ENCODE measurements around the gene COL1A2. TPM values are rescaled to one million over a fixed set of nuclear protein-coding genes. Genes with fewer than 3 reads are reported as not detected.

Gene COL1A2
- total and polyA plus RNA-seq, 9 donors: 2,438 to 8,644 (median 5,114) TPM

- H3K27ac ChIP-seq (ENCODE audit: low read length): no peak overlapping the region
- DNase-seq: peak; percentile 43
- no peaks in the 10 kb centered on the region for H3K9me3 ChIP-seq (replicated peaks; ENCODE audit: control insufficient read depth, low read depth, low read length)
- WGBS (ENCODE audit: insufficient coverage): 82% methylated on average over 2 of the region's 3 CpGs
- no peaks in the 10 kb centered on the region for H3K27me3 ChIP-seq (ENCODE audit: control insufficient read depth, insufficient read depth, low read length)
- H3K4me1 ChIP-seq (ENCODE audit: control insufficient read depth, insufficient read depth, low read length): peaks cover 10% of the 10 kb centered on the region
- H3K36me3 ChIP-seq (ENCODE audit: control insufficient read depth, insufficient read depth, low read length): no peaks in the 10 kb centered on the region
- H3K4me3 ChIP-seq (ENCODE audit: low read length): no peak overlapping the region
These were observed 45.2 kb downstream of the COL1A2 start for GRCh38 chr7:94439893-94440381.

- Histone ChIP-seq H3K36me3 (ENCODE audit: control insufficient read depth, insufficient read depth, low read length) (no peaks in the 10 kb centered on the region), H3K4me3 (ENCODE audit: low read length) (no peak overlapping the region), H3K27me3 (ENCODE audit: control insufficient read depth, insufficient read depth, low read length) (no peaks in the 10 kb centered on the region), H3K4me1 (ENCODE audit: control insufficient read depth, insufficient read depth, low read length) (peaks cover 10% of the 10 kb centered on the region), H3K9me3 (replicated peaks; ENCODE audit: control insufficient read depth, low read depth, low read length) (no peaks in the 10 kb centered on the region), H3K27ac (ENCODE audit: low read length) (no peak overlapping the region)
- WGBS (ENCODE audit: insufficient coverage): 60% methylated on average over 1 of the region's 7 CpGs
- peak; percentile 38 for DNase-seq
These were observed 45.9 kb downstream of the COL1A2 start for GRCh38 chr7:94440451-94441039.

- Histone ChIP-seq H3K4me1 (ENCODE audit: control insufficient read depth, insufficient read depth, low read length) (peaks cover 10% of the 10 kb centered on the region), H3K9me3 (replicated peaks; ENCODE audit: control insufficient read depth, low read depth, low read length) (no peaks in the 10 kb centered on the region), H3K4me3 (ENCODE audit: low read length) (no peak overlapping the region), H3K27me3 (ENCODE audit: control insufficient read depth, insufficient read depth, low read length) (no peaks in the 10 kb centered on the region), H3K27ac (ENCODE audit: low read length) (no peak overlapping the region), H3K36me3 (ENCODE audit: control insufficient read depth, insufficient read depth, low read length) (no peaks in the 10 kb centered on the region)
- DNase-seq: no peak
- no CpG with 5 or more reads among the region's 3 CpGs for WGBS (ENCODE audit: insufficient coverage)
These were observed 46.4 kb downstream of the COL1A2 start for GRCh38 chr7:94441138-94441537.

- H3K4me3 ChIP-seq (ENCODE audit: low read length): no peak overlapping the region
- peak; percentile 40 for DNase-seq
- 100% methylated on average over 1 of the region's 3 CpGs for WGBS (ENCODE audit: insufficient coverage)
- no peaks in the 10 kb centered on the region for H3K36me3 ChIP-seq (ENCODE audit: control insufficient read depth, insufficient read depth, low read length)
- H3K27ac ChIP-seq (ENCODE audit: low read length): no peak overlapping the region
- no peaks in the 10 kb centered on the region for H3K9me3 ChIP-seq (replicated peaks; ENCODE audit: control insufficient read depth, low read depth, low read length)
- H3K27me3 ChIP-seq (ENCODE audit: control insufficient read depth, insufficient read depth, low read length): no peaks in the 10 kb centered on the region
- peaks cover 10% of the 10 kb centered on the region for H3K4me1 ChIP-seq (ENCODE audit: control insufficient read depth, insufficient read depth, low read length)
These were observed 47.9 kb downstream of the COL1A2 start for GRCh38 chr7:94442639-94443038.

GRCh38 chr7:94444813-94445212 is 50.1 kb downstream of the COL1A2 start:
- WGBS (ENCODE audit: insufficient coverage): 50% methylated on average over 1 of the region's 2 CpGs
- H3K27me3 ChIP-seq (ENCODE audit: control insufficient read depth, insufficient read depth, low read length): no peaks in the 10 kb centered on the region
- DNase-seq: peak; percentile 22
- H3K4me1 ChIP-seq (ENCODE audit: control insufficient read depth, insufficient read depth, low read length): peaks cover 10% of the 10 kb centered on the region
- H3K4me3 ChIP-seq (ENCODE audit: low read length): no peak overlapping the region
- peak overlapping the region; percentile 8 for H3K27ac ChIP-seq (ENCODE audit: low read length)
- H3K36me3 ChIP-seq (ENCODE audit: control insufficient read depth, insufficient read depth, low read length): no peaks in the 10 kb centered on the region
- no peaks in the 10 kb centered on the region for H3K9me3 ChIP-seq (replicated peaks; ENCODE audit: control insufficient read depth, low read depth, low read length)

- no peak overlapping the region for H3K27ac ChIP-seq (ENCODE audit: low read length)
- H3K36me3 ChIP-seq (ENCODE audit: control insufficient read depth, insufficient read depth, low read length): no peaks in the 10 kb centered on the region
- WGBS (ENCODE audit: insufficient coverage): no CpG with 5 or more reads among the region's 2 CpGs
- H3K4me1 ChIP-seq (ENCODE audit: control insufficient read depth, insufficient read depth, low read length): peaks cover 9% of the 10 kb centered on the region
- no peaks in the 10 kb centered on the region for H3K9me3 ChIP-seq (replicated peaks; ENCODE audit: control insufficient read depth, low read depth, low read length)
- no peak overlapping the region for H3K4me3 ChIP-seq (ENCODE audit: low read length)
- peak; percentile 11 for DNase-seq
- H3K27me3 ChIP-seq (ENCODE audit: control insufficient read depth, insufficient read depth, low read length): no peaks in the 10 kb centered on the region
These were observed 51.0 kb downstream of the COL1A2 start for GRCh38 chr7:94445696-94446194.

- Histone ChIP-seq H3K4me3 (ENCODE audit: low read length) (no peak overlapping the region), H3K36me3 (ENCODE audit: control insufficient read depth, insufficient read depth, low read length) (no peaks in the 10 kb centered on the region), H3K9me3 (replicated peaks; ENCODE audit: control insufficient read depth, low read depth, low read length) (no peaks in the 10 kb centered on the region), H3K27me3 (ENCODE audit: control insufficient read depth, insufficient read depth, low read length) (no peaks in the 10 kb centered on the region), H3K4me1 (ENCODE audit: control insufficient read depth, insufficient read depth, low read length) (peaks cover 11% of the 10 kb centered on the region), H3K27ac (ENCODE audit: low read length) (no peak overlapping the region)
- no peak for DNase-seq
- WGBS (ENCODE audit: insufficient coverage): no CpG with 5 or more reads among the region's 5 CpGs
These were observed 51.6 kb downstream of the COL1A2 start for GRCh38 chr7:94446308-94446707.

GRCh38 chr7:94449151-94449725 is 54.5 kb downstream of the COL1A2 start:
- Histone ChIP-seq H3K9me3 (replicated peaks; ENCODE audit: control insufficient read depth, low read depth, low read length) (no peaks in the 10 kb centered on the region), H3K36me3 (ENCODE audit: control insufficient read depth, insufficient read depth, low read length) (no peaks in the 10 kb centered on the region), H3K4me3 (ENCODE audit: low read length) (no peak overlapping the region), H3K4me1 (ENCODE audit: control insufficient read depth, insufficient read depth, low read length) (peaks cover 15% of the 10 kb centered on the region), H3K27ac (ENCODE audit: low read length) (no peak overlapping the region), H3K27me3 (ENCODE audit: control insufficient read depth, insufficient read depth, low read length) (no peaks in the 10 kb centered on the region)
- no CpG with 5 or more reads among the region's 4 CpGs for WGBS (ENCODE audit: insufficient coverage)
- DNase-seq: peak; percentile 82

GRCh38 chr7:94450044-94450697 is 55.5 kb downstream of the COL1A2 start:
- Histone ChIP-seq H3K36me3 (ENCODE audit: control insufficient read depth, insufficient read depth, low read length) (no peaks in the 10 kb centered on the region), H3K27ac (ENCODE audit: low read length) (peak overlapping the region; percentile 88), H3K4me3 (ENCODE audit: low read length) (no peak overlapping the region), H3K27me3 (ENCODE audit: control insufficient read depth, insufficient read depth, low read length) (no peaks in the 10 kb centered on the region), H3K9me3 (replicated peaks; ENCODE audit: control insufficient read depth, low read depth, low read length) (no peaks in the 10 kb centered on the region), H3K4me1 (ENCODE audit: control insufficient read depth, insufficient read depth, low read length) (peaks cover 15% of the 10 kb centered on the region)
- DNase-seq: peak; percentile 15
- WGBS (ENCODE audit: insufficient coverage): no CpG with 5 or more reads among the region's 4 CpGs

- peak; percentile 63 for DNase-seq
- no CpG with 5 or more reads among the region's 4 CpGs for WGBS (ENCODE audit: insufficient coverage)
These were observed 56.5 kb downstream of the COL1A2 start for GRCh38 chr7:94451187-94451586.

More at GRCh38 chr7:94451187-94451586, 56.5 kb downstream of the COL1A2 start:
- Histone ChIP-seq H3K27me3 (ENCODE audit: control insufficient read depth, insufficient read depth, low read length) (no peaks in the 10 kb centered on the region), H3K9me3 (replicated peaks; ENCODE audit: control insufficient read depth, low read depth, low read length) (no peaks in the 10 kb centered on the region), H3K27ac (ENCODE audit: low read length) (peak overlapping the region; percentile 88), H3K4me1 (ENCODE audit: control insufficient read depth, insufficient read depth, low read length) (peaks cover 15% of the 10 kb centered on the region), H3K36me3 (ENCODE audit: control insufficient read depth, insufficient read depth, low read length) (no peaks in the 10 kb centered on the region), H3K4me3 (ENCODE audit: low read length) (no peak overlapping the region)
